ENCODE results near the gene COL1A1.
A peak's percentile ranks its signal among the peaks of the same experiment; 100 is the strongest.

Gene COL1A1

GRCh38 chr17:50213026-50214022 lies 11.9 kb upstream of the COL1A1 start:
- DNase-seq (ENCODE audit: low spot score): no peak

GRCh38 chr17:50212121-50212843 lies 10.9 kb upstream of the COL1A1 start:
- DNase-seq (ENCODE audit: low spot score): no peak

GRCh38 chr17:50211249-50212120 lies 10.1 kb upstream of the COL1A1 start:
- no peak for DNase-seq (ENCODE audit: low spot score)

- DNase-seq (ENCODE audit: low spot score): peak; percentile 53
Measured at GRCh38 chr17:50210240-50211225, 9.1 kb upstream of the COL1A1 start.

GRCh38 chr17:50209472-50210239 lies 8.2 kb upstream of the COL1A1 start:
- DNase-seq (ENCODE audit: low spot score): no peak

GRCh38 chr17:50209133-50209471 lies 7.7 kb upstream of the COL1A1 start:
- no peak for DNase-seq (ENCODE audit: low spot score)

GRCh38 chr17:50208611-50209061 lies 7.2 kb upstream of the COL1A1 start:
- no peak for DNase-seq (ENCODE audit: low spot score)

GRCh38 chr17:50207792-50208567 lies 6.5 kb upstream of the COL1A1 start:
- DNase-seq (ENCODE audit: low spot score): no peak

GRCh38 chr17:50207315-50207714 lies 5.9 kb upstream of the COL1A1 start:
- no peak for DNase-seq (ENCODE audit: low spot score)

- DNase-seq (ENCODE audit: low spot score): no peak
Measured at GRCh38 chr17:50206604-50207293, 5.3 kb upstream of the COL1A1 start.

GRCh38 chr17:50205963-50206505 lies 4.6 kb upstream of the COL1A1 start:
- DNase-seq (ENCODE audit: low spot score): no peak

- no peak for DNase-seq (ENCODE audit: low spot score)
Measured at GRCh38 chr17:50205111-50205962, 3.9 kb upstream of the COL1A1 start.

- no peak for DNase-seq (ENCODE audit: low spot score)
Measured at GRCh38 chr17:50204431-50204830, 3.0 kb upstream of the COL1A1 start.

GRCh38 chr17:50203604-50204345 lies 2.3 kb upstream of the COL1A1 start:
- no peak for DNase-seq (ENCODE audit: low spot score)

- DNase-seq (ENCODE audit: low spot score): no peak
Measured at GRCh38 chr17:50203086-50203485, 1.7 kb upstream of the COL1A1 start.

GRCh38 chr17:50200457-50201275 lies 765 bp downstream of the COL1A1 start:
- peak; percentile 72 for DNase-seq (ENCODE audit: low spot score)
